SU-DHL-6 (cell line): ENCODE measurements around the gene ADARB2.

Experiments
- H2AFZ ChIP-seq: fragments of 200-600 bp; sonication (generic); 2 replicates; pipeline ENCODE4 v1.6.1; 2014; ENCODE audit warnings: low read depth, mild to moderate bottlenecking, moderate library complexity, mixed read lengths, antibody characterized with exemption, low read length; ENCODE audit not compliant: severe bottlenecking
- H3F3A ChIP-seq: fragments of 200-600 bp; shearing (Covaris generic); 2 replicates; pipeline ENCODE4 v1.6.0; 2016; ENCODE audit warnings: antibody characterized with exemption, mild to moderate bottlenecking; ENCODE audit not compliant: insufficient read depth
- H3K27ac ChIP-seq: fragments of 200-600 bp; sonication (generic); 2 replicates; pipeline ENCODE4 v1.5.1; 2016; ENCODE audit warnings: low read depth, mild to moderate bottlenecking, low read length, moderate library complexity, mixed read lengths
- H3K27me3 ChIP-seq: fragments of 200-600 bp; sonication (generic), shearing (Covaris generic); 2 replicates; pipeline ENCODE4 v1.6.0; 2014; ENCODE audit warnings: mild to moderate bottlenecking, low read length
- H3K36me3 ChIP-seq: fragments of 200-600 bp; sonication (generic); 2 replicates; pipeline ENCODE4 v1.6.1; 2014; ENCODE audit warnings: mild to moderate bottlenecking, low read length, mixed read lengths
- H3K4me2 ChIP-seq: fragments of 300-600, 200-600 bp; shearing (Covaris generic), sonication (generic); 2 replicates; pipeline ENCODE4 v1.6.0; 2014; ENCODE audit warnings: low read length, low read depth, mild to moderate bottlenecking; ENCODE audit not compliant: poor library complexity, severe bottlenecking
- H3K4me3 ChIP-seq: fragments of 200-600 bp; sonication (generic); 2 replicates; pipeline ENCODE4 v1.5.1; 2014; ENCODE audit warnings: antibody characterized with exemption, low read length, mild to moderate bottlenecking, mixed read lengths; ENCODE audit not compliant: insufficient read depth, poor library complexity, severe bottlenecking
- H3K79me2 ChIP-seq: fragments of 200-600 bp; sonication (generic); 2 replicates; pipeline ENCODE4 v1.6.1; 2014; ENCODE audit warnings: mild to moderate bottlenecking, low read length, moderate library complexity; ENCODE audit not compliant: insufficient read depth
- H3K9ac ChIP-seq: fragments of 200-600 bp; sonication (generic); 2 replicates; pipeline ENCODE4 v1.7.0; 2014; ENCODE audit warnings: mild to moderate bottlenecking, low read length
- H3K9me2 ChIP-seq: fragments of 200-600 bp; sonication (generic); replicated peaks from 2 replicates; pipeline ENCODE4 v1.6.1; 2014; ENCODE audit warnings: low read length; ENCODE audit not compliant: insufficient read depth
- H3K9me3 ChIP-seq: fragments of 200-600 bp; sonication (generic); 2 replicates; pipeline ENCODE4 v1.6.1; 2014; ENCODE audit warnings: low read length, mixed read lengths; ENCODE audit not compliant: insufficient read depth
- H4K20me1 ChIP-seq: fragments of 200-600 bp; sonication (generic); 2 replicates; pipeline ENCODE4 v1.6.1; 2014; ENCODE audit warnings: low read depth, mild to moderate bottlenecking, antibody characterized with exemption, low read length, moderate library complexity, mixed read lengths
- CTCF ChIP-seq: fragments of 200-600 bp; sonication (generic); IDR thresholded peaks from one replicate; pipeline ENCODE4 v1.5.1; 2017; ENCODE audit warnings: antibody characterized with exemption, mild to moderate bottlenecking, low read length, moderate library complexity; ENCODE audit not compliant: insufficient read depth, poor library complexity, severe bottlenecking
- EZH2phosphoT487 ChIP-seq: fragments of 200-600 bp; sonication (generic), shearing (Covaris generic); conservative IDR thresholded peaks from 2 replicates; pipeline ENCODE4 v1.6.1; 2018; ENCODE audit warnings: mild to moderate bottlenecking, antibody characterized with exemption, low read length, moderate library complexity, mixed read lengths

ADARB2 gene

GRCh38 chr10:1198453-1199344, 538.6 kb downstream of the ADARB2 start:
- Histone ChIP-seq H3K79me2 (no peaks in the 10 kb centered on the region), H3K27me3 (no peaks in the 10 kb centered on the region), H3K27ac (no peak overlapping the region), H3K36me3 (no peaks in the 10 kb centered on the region), H2AFZ (no peak overlapping the region), H3F3A (no peaks in the 10 kb centered on the region), H3K4me2 (no peak overlapping the region), H3K9me2 (no peaks in the 10 kb centered on the region), H3K9ac (no peak overlapping the region), H3K4me3 (no peak overlapping the region), H4K20me1 (no peaks in the 10 kb centered on the region; the same call in 1 of the 2 replicates), H3K9me3 (no peaks in the 10 kb centered on the region)
- no peak for TF ChIP-seq EZH2phosphoT487
- TF ChIP-seq CTCF, result no peak

- no peaks in the 10 kb centered on the region; the same call in 1 of the 2 replicates for H4K20me1 ChIP-seq
- H3K36me3 ChIP-seq, result no peaks in the 10 kb centered on the region
- no peak overlapping the region for H3K4me3 ChIP-seq
- H3K9me3 ChIP-seq, result no peaks in the 10 kb centered on the region
- no peaks in the 10 kb centered on the region for H3K27me3 ChIP-seq
- H2AFZ ChIP-seq, result no peak overlapping the region
- no peaks in the 10 kb centered on the region for H3F3A ChIP-seq
- no peaks in the 10 kb centered on the region for H3K79me2 ChIP-seq
- no peak overlapping the region for H3K9ac ChIP-seq
- no peak for TF ChIP-seq EZH2phosphoT487
- no peak for TF ChIP-seq CTCF
- no peaks in the 10 kb centered on the region for H3K9me2 ChIP-seq
- no peak overlapping the region for H3K27ac ChIP-seq
- H3K4me2 ChIP-seq, result no peak overlapping the region
Observed at GRCh38 chr10:1197384-1197783, 539.9 kb downstream of the ADARB2 start.

GRCh38 chr10:1196656-1197055, 540.7 kb downstream of the ADARB2 start:
- no peak for TF ChIP-seq EZH2phosphoT487
- TF ChIP-seq CTCF, result no peak
- Histone ChIP-seq H4K20me1 (no peaks in the 10 kb centered on the region; the same call in 1 of the 2 replicates), H3K27me3 (no peaks in the 10 kb centered on the region), H3K4me3 (no peak overlapping the region), H3K79me2 (no peaks in the 10 kb centered on the region), H3K4me2 (no peak overlapping the region), H3K9me3 (no peaks in the 10 kb centered on the region), H3K36me3 (no peaks in the 10 kb centered on the region), H2AFZ (no peak overlapping the region), H3K9ac (no peak overlapping the region), H3K27ac (no peak overlapping the region), H3F3A (no peaks in the 10 kb centered on the region), H3K9me2 (no peaks in the 10 kb centered on the region)
